K562 (cell line): ENCODE data around the gene BMP2K. TPM values are rescaled to one million over a fixed set of nuclear protein-coding genes. Genes with fewer than 3 reads are reported as not detected.

Experiments
- BHLHE40 ChIP-seq: IDR thresholded peaks from 2 replicates; pipeline ENCODE4 v1.6.1; 2011; ENCODE audit warnings: low read length, improper control_type of control experiment
- CHD1 ChIP-seq: fragments of 200-600 bp; sonication (generic); IDR thresholded peaks from one replicate; pipeline ENCODE4 v1.6.1; 2012; ENCODE audit warnings: mild to moderate bottlenecking, moderate library complexity, low read length, inconsistent platforms
- HDAC1 ChIP-seq, 2 experiments: fragments of 450-650 bp; IDR thresholded peaks; 2 replicates each; pipeline ENCODE4 v1.6.1; 2016 to 2017; ENCODE audit warnings: inconsistent platforms in 1 of 2, mild to moderate bottlenecking in 1 of 2, moderate library complexity in 1 of 2
- HDAC2 ChIP-seq: fragments of 450-650 bp; IDR thresholded peaks from 2 replicates; pipeline ENCODE4 v1.6.1; 2016; ENCODE audit warnings: mild to moderate bottlenecking
- KAT8 ChIP-seq: fragments of 450-650 bp; IDR thresholded peaks from 2 replicates; pipeline ENCODE4 v1.6.1; 2016; ENCODE audit warnings: low read depth, mild to moderate bottlenecking
- L3MBTL2 ChIP-seq: fragments of 450-650 bp; IDR thresholded peaks from 2 replicates; pipeline ENCODE4 v1.6.1; 2016; ENCODE audit warnings: mild to moderate bottlenecking, moderate library complexity
- NCOA1 ChIP-seq: fragments of 450-650 bp; IDR thresholded peaks from 2 replicates; pipeline ENCODE4 v1.6.1; 2016; ENCODE audit warnings: low read depth
- PCBP1 ChIP-seq: fragments of 200-400 bp; formaldehyde crosslinking; IDR thresholded peaks from 2 replicates; pipeline ENCODE4 v1.6.1; 2018; ENCODE audit warnings: mild to moderate bottlenecking, low read depth, low read length; ENCODE audit not compliant: poor library complexity, severe bottlenecking
- POLR2B ChIP-seq: fragments of 450-650 bp; IDR thresholded peaks from 2 replicates; pipeline ENCODE4 v1.6.1; 2018; ENCODE audit warnings: low read depth; ENCODE audit not compliant: partially characterized antibody
- RAD21 ChIP-seq, 2 experiments: fragments of 250-450 bp in 1 of 2; fragments of 450-650 bp in 1 of 2; sonication (Bioruptor Pico) in 1 of 2; formaldehyde crosslinking in 1 of 2; IDR thresholded peaks in 1 of 2; conservative IDR thresholded peaks in 1 of 2; 2 replicates each; pipeline versions ENCODE4 v1.4.0 to v1.8.0; 2020 to 2022; ENCODE audit warnings: mild to moderate bottlenecking in 2 of 2, moderate library complexity in 1 of 2
- RBM25 ChIP-seq: fragments of 200-400 bp; formaldehyde crosslinking; IDR thresholded peaks from 2 replicates; pipeline ENCODE4 v1.6.1; 2018; ENCODE audit warnings: low read length, low read depth, moderate library complexity; ENCODE audit not compliant: severe bottlenecking
- RERE ChIP-seq: sonication (generic); formaldehyde crosslinking; IDR thresholded peaks from 2 replicates; pipeline ENCODE4 v1.8.0; 2023; ENCODE audit warnings: missing genetic modification reagents, mild to moderate bottlenecking, borderline replicate concordance
- RFX7 ChIP-seq: fragments of 250-450 bp; sonication (Bioruptor Pico); IDR thresholded peaks from 2 replicates; pipeline ENCODE4 v1.5.1; 2021; ENCODE audit warnings: mild to moderate bottlenecking
- SMAD1 ChIP-seq: fragments of 150-350 bp; IDR thresholded peaks from 2 replicates; pipeline ENCODE4 v1.6.1; 2014; ENCODE audit warnings: low read length, low read depth; ENCODE audit not compliant: partially characterized antibody
- U2AF1 ChIP-seq: fragments of 200-400 bp; formaldehyde crosslinking; optimal IDR thresholded peaks from 2 replicates; pipeline ENCODE3; 2017; ENCODE audit warnings: mild to moderate bottlenecking, low read depth, low read length, moderate library complexity
- ZNF766 ChIP-seq: fragments of 200-800 bp; sonication (Bioruptor generic); conservative IDR thresholded peaks from 2 replicates; pipeline ENCODE4 v1.6.1; 2016; ENCODE audit warnings: missing genetic modification characterization, missing compliant biosample characterization
- polyA plus RNA-seq, 8 experiments: library from polyadenylated mRNA; depleted of rRNA in 4 of 8; stranded (reverse) in 5 of 8; unstranded in 3 of 8; fragments of >200 nt; fragmentation: Nextera tagmentation in 2 of 8; fragmentation: Illumina TruSeq in 1 of 8; extraction: Ambion mirVana in 2 of 8; extraction: Trizol in 1 of 8; gene quantifications; 2 replicates each; pipeline versions ENCODE4 v1.2.1 to v1.2.3, GENCODE V29; 2011 to 2014; ENCODE audit warnings: inconsistent platforms in 1 of 8, missing spikeins in 1 of 8
- total RNA-seq, 7 experiments: library from RNA; depleted of rRNA in 6 of 7; stranded (reverse); fragments of >200 nt in 6 of 7; fragmentation: Illumina TruSeq in 2 of 7; extraction: Trizol in 2 of 7; gene quantifications; 2 replicates each; pipeline versions ENCODE4 v1.2.1 to v1.2.3, GENCODE V29; 2011 to 2021; ENCODE audit warnings: low replicate concordance in 1 of 7
- TF ChIP-seq, protein P1 (sequence below): fragments of 200-800 bp; sonication (Bioruptor generic); IDR thresholded peaks from 2 replicates; pipeline ENCODE4 v1.6.1; 2017; ENCODE audit warnings: missing genetic modification characterization, missing compliant biosample characterization
- TF ChIP-seq, protein P2 (sequence below): sonication (generic); formaldehyde crosslinking; IDR thresholded peaks from 2 replicates; pipeline ENCODE4 v1.8.1; 2022; ENCODE audit warnings: missing genetic modification reagents

BMP2K gene
- total and polyA plus RNA-seq, 9 of the 15 experiments (the other 6 are each of a cell fraction or from before 2014, with no cell fraction given), result 17.0 to 217 (median 104) TPM

DNA sequence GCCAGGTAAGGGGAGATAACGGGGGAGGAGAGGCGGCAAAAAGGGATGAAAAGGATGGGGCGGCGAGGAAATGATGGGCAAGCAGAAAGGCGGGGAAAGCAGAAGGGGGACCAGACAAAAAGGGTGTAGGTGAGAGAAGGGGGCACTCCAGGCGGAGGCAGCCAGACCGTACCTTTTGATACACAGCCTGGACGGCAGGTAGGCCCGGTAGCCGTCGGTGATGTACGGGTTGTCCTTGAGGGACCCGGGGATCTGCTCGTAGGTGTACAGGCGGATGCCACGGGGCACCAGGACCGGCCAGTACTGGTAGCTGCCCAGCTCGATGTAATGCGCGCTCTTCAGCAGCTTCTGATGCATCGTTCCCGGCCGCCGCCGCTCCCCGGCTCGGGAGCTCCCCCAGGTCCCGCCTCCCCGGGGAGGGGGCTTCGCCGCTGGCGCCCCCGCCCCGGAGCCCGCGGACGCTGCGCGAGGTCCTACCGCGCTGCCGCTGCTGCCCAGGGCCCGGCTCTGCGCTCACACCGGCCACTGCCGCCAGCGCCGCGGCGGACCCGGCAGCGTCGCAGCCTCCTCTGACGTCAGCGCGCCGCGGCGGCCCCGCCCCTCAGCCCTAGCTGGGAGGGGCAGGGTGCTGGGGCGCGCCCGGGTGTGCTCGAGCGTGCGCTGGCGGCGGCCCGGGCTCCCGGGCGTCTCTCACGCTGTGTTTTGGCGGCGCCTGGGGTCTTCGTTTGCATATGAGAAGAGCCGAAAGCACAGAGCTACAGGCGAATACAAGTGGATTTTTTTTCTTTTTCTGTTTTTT is 162.9 kb downstream of the BMP2K start, which contains the start of gene PAQR3 (continued):
- TF ChIP-seq, protein P1, sequence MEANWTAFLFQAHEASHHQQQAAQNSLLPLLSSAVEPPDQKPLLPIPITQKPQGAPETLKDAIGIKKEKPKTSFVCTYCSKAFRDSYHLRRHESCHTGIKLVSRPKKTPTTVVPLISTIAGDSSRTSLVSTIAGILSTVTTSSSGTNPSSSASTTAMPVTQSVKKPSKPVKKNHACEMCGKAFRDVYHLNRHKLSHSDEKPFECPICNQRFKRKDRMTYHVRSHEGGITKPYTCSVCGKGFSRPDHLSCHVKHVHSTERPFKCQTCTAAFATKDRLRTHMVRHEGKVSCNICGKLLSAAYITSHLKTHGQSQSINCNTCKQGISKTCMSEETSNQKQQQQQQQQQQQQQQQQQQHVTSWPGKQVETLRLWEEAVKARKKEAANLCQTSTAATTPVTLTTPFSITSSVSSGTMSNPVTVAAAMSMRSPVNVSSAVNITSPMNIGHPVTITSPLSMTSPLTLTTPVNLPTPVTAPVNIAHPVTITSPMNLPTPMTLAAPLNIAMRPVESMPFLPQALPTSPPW (CRISPR knock-in tag), result peak; percentile 92
- no peak for TF ChIP-seq RERE
- TF ChIP-seq KAT8, result no peak
- TF ChIP-seq, protein P2, sequence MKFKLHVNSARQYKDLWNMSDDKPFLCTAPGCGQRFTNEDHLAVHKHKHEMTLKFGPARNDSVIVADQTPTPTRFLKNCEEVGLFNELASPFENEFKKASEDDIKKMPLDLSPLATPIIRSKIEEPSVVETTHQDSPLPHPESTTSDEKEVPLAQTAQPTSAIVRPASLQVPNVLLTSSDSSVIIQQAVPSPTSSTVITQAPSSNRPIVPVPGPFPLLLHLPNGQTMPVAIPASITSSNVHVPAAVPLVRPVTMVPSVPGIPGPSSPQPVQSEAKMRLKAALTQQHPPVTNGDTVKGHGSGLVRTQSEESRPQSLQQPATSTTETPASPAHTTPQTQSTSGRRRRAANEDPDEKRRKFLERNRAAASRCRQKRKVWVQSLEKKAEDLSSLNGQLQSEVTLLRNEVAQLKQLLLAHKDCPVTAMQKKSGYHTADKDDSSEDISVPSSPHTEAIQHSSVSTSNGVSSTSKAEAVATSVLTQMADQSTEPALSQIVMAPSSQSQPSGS (CRISPR knock-in tag), result 0 out of 2 replicates have a peak, but pooled peaks have one; percentile 60
- TF ChIP-seq L3MBTL2, result peak; percentile 83
- peak; percentile 91 for TF ChIP-seq RBM25
- no peak for TF ChIP-seq ZNF766 (CRISPR knock-in tag)
- TF ChIP-seq HDAC1 (IDR thresholded peaks at IDR 0.05), result peak in 1 of 2 experiments; percentile 57; a peak in 2 of 4 replicates
- TF ChIP-seq RAD21 (CRISPR knock-in tag; conservative IDR thresholded peaks at IDR 0.05 in 1 of 2, IDR thresholded peaks at IDR 0.05 in 1 of 2), result 0 out of 4 replicates have a peak, but pooled peaks of 1 of the 2 experiments have one; percentile 14
- TF ChIP-seq POLR2B, result peak; percentile 35
- TF ChIP-seq NCOA1, result no peak
- peak; percentile 55 for TF ChIP-seq BHLHE40
- peak; percentile 72 for TF ChIP-seq SMAD1
- no peak for TF ChIP-seq RFX7 (CRISPR knock-in tag)
- peak; percentile 49 for TF ChIP-seq PCBP1
- peak; percentile 45 for TF ChIP-seq CHD1
- no peak for TF ChIP-seq U2AF1
- 0 out of 2 replicates have a peak, but pooled peaks have one; percentile 27 for TF ChIP-seq HDAC2
